PC-3 (cell line): Measurements from ENCODE around the gene NSFL1C. TPM values are rescaled to one million over a fixed set of nuclear protein-coding genes. Genes with fewer than 3 reads are reported as not detected.

Experiments used
- ATAC-seq: fragments of 200-7000 bp; cut with Tn5 transposase; 2 replicates; pipeline ENCODE4 v1.9.1; 2020; ENCODE audit warnings: mild to moderate bottlenecking, moderate library complexity
- BruUV-seq: library from RNA; stranded (reverse); fragments of 400-500 nt; replicated peaks from 2 replicates; lab custom pipeline; 2021; lab: Mats Ljungman, UMichigan
- CTCF ChIA-PET: fragments of 300-600 bp; sonication (Branson Sonifier 250); formaldehyde crosslinking; loops from one replicate; lab custom pipeline; 2022; ENCODE audit warnings: antibody characterized with exemption; lab: Charles Lee
- POLR2A ChIA-PET: fragments of 300-600 bp; sonication (Branson Sonifier 250); formaldehyde crosslinking; loops from one replicate; lab custom pipeline; 2022; ENCODE audit warnings: antibody characterized with exemption; ENCODE audit not compliant: unreplicated experiment; lab: Charles Lee
- DNase-seq: peaks from one replicate; pipeline ENCODE4 v3.0.0-alpha.2; 2015
- H2AFZ ChIP-seq: fragments of 300-600 bp; sonication (generic); 2 replicates; pipeline ENCODE4 v1.6.0; 2016; ENCODE audit warnings: antibody characterized with exemption, low read length
- H3F3A ChIP-seq: fragments of 300-600 bp; sonication (generic); one replicate; pipeline ENCODE4 v1.6.0; 2017; ENCODE audit warnings: antibody characterized with exemption, low read length, control low read depth, mild to moderate bottlenecking; ENCODE audit not compliant: unreplicated experiment
- H3K27ac ChIP-seq: fragments of 300-600 bp; sonication (generic); 2 replicates; pipeline ENCODE4 v1.5.1; 2016; ENCODE audit warnings: mild to moderate bottlenecking, low read length
- H3K27me3 ChIP-seq: fragments of 300-600 bp; sonication (generic); 2 replicates; pipeline ENCODE4 v1.6.1; 2016; ENCODE audit warnings: low read length, mixed read lengths
- H3K36me3 ChIP-seq: fragments of 300-600 bp; sonication (generic); 2 replicates; pipeline ENCODE4 v1.6.1; 2016; ENCODE audit warnings: low read depth, mixed run types, low read length, mixed read lengths
- H3K4me1 ChIP-seq: fragments of 300-600 bp; sonication (generic); 2 replicates; pipeline ENCODE4 v1.5.1; 2016; ENCODE audit warnings: low read length; ENCODE audit not compliant: insufficient read depth
- H3K4me2 ChIP-seq: fragments of 300-600 bp; sonication (generic); 2 replicates; pipeline ENCODE4 v1.6.0; 2016; ENCODE audit warnings: low read length
- H3K4me3 ChIP-seq: fragments of 300-600 bp; sonication (generic); 2 replicates; pipeline ENCODE4 v1.5.1; 2016; ENCODE audit warnings: mild to moderate bottlenecking, low read length, mixed read lengths
- H3K79me2 ChIP-seq: fragments of 300-600 bp; sonication (generic); 2 replicates; pipeline ENCODE4 v1.6.1; 2017; ENCODE audit warnings: low read length, mixed read lengths
- H3K9ac ChIP-seq: fragments of 300-600 bp; sonication (generic); 2 replicates; pipeline ENCODE4 v1.6.0; 2016; ENCODE audit warnings: mild to moderate bottlenecking, low read length
- H3K9me2 ChIP-seq: fragments of 300-600 bp; sonication (generic); replicated peaks from 2 replicates; pipeline ENCODE4 v1.6.1; 2016; ENCODE audit warnings: mixed run types, low read length, mixed read lengths
- H3K9me3 ChIP-seq: fragments of 300-600 bp; sonication (generic); 2 replicates; pipeline ENCODE4 v1.6.1; 2016; ENCODE audit warnings: low read length, mixed read lengths
- H4K20me1 ChIP-seq: fragments of 300-600 bp; sonication (generic); 2 replicates; pipeline ENCODE4 v1.6.1; 2016; ENCODE audit warnings: low read length, mixed read lengths
- EZH2 ChIP-seq: fragments of 300-600 bp; sonication (generic); IDR thresholded peaks from one replicate; pipeline ENCODE4 v1.6.1; 2017; ENCODE audit warnings: antibody characterized with exemption, mild to moderate bottlenecking, low read length; ENCODE audit not compliant: unreplicated experiment
- EZH2phosphoT487 ChIP-seq: fragments of 300-600 bp; sonication (generic); IDR thresholded peaks from 2 replicates; pipeline ENCODE4 v1.6.1; 2018; ENCODE audit warnings: mild to moderate bottlenecking, antibody characterized with exemption, low read length, borderline replicate concordance
- intact Hi-C: fragments of 100-400 bp; cut with micrococcal nuclease; formaldehyde crosslinking; loops from 2 replicates; pipeline ENCODE4 v1.9.0; 2023
- total RNA-seq: library from RNA; depleted of rRNA; stranded (reverse); fragments of >200 nt; gene quantifications from 2 replicates; pipeline ENCODE4 v1.2.3, GENCODE V29; 2014
- TF ChIP-seq, protein P1 (sequence below): fragments of 300-600 bp; sonication (generic); conservative IDR thresholded peaks from 2 replicates; pipeline ENCODE4 v1.5.1; 2017; ENCODE audit warnings: antibody characterized with exemption, low read depth, mild to moderate bottlenecking, low read length

NSFL1C gene
- total RNA-seq, 1 experiment from 2014 or later: 170 TPM

DNA sequence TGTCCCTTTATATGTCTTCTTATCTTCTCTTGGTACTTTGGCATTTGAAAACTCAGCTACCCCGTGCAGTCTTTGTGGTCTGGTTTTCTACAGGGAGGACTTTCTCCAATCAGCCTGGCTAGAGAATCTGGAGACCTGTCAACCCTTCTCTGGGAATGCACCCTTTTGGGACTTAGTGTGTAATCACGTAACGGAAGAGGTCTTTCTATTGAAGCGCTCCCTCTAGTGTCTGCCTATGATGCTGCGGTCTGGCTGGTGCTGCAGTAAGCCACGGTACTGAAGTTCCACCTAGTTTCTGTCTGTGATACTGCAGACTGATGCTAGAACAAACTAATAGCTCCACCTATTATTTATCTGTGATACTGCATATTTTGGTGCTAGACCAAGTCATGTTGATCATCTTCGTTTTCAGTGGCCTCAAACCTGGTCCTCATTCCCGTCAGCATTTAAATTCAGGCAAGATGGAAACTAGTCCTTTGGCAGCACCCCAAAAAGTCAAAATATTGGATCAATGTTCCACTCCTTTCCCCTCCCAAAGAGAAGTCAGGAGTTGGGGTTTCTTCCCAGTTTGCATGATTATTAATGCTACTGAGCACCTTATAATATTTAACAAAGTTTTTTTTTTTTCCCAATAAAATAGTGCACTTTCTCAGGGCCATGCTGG is 37.0 kb upstream of the NSFL1C start:
- H3K9ac ChIP-seq: no peak overlapping the region
- BruUV-seq: no TSS peak
- no peaks in the 10 kb centered on the region for H4K20me1 ChIP-seq
- CTCF ChIA-PET: interaction anchor here (0.5 to 4.1 kb wide), 36 partner anchors 14 to 1827 kb away, joined by 3 to 44 read pairs (median 4); partner anchors contain the start of gene NSFL1C
- peaks cover 50% of the 10 kb centered on the region for H3K4me1 ChIP-seq
- TF ChIP-seq, protein P1, sequence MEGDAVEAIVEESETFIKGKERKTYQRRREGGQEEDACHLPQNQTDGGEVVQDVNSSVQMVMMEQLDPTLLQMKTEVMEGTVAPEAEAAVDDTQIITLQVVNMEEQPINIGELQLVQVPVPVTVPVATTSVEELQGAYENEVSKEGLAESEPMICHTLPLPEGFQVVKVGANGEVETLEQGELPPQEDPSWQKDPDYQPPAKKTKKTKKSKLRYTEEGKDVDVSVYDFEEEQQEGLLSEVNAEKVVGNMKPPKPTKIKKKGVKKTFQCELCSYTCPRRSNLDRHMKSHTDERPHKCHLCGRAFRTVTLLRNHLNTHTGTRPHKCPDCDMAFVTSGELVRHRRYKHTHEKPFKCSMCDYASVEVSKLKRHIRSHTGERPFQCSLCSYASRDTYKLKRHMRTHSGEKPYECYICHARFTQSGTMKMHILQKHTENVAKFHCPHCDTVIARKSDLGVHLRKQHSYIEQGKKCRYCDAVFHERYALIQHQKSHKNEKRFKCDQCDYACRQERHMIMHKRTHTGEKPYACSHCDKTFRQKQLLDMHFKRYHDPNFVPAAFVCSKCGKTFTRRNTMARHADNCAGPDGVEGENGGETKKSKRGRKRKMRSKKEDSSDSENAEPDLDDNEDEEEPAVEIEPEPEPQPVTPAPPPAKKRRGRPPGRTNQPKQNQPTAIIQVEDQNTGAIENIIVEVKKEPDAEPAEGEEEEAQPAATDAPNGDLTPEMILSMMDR: peak; percentile 100
- no peak for TF ChIP-seq EZH2phosphoT487
- 0 out of 2 replicates have a peak overlapping the region, but pooled peaks have one; percentile 8 for H3K4me2 ChIP-seq
- intact Hi-C loops: loop anchor here (1.0 kb wide), 5 partner anchors 19 to 294 kb away; no protein-coding TSS in a partner anchor
- H3K36me3 ChIP-seq: no peaks in the 10 kb centered on the region; the same call in 1 of the 2 replicates
- DNase-seq (peak; percentile 98), ATAC-seq (peak; percentile 85)
- H3K27ac ChIP-seq: peak overlapping the region; percentile 85; the same call in 1 of the 2 replicates
- H3K79me2 ChIP-seq: no peaks in the 10 kb centered on the region
- no peak overlapping the region for H3K4me3 ChIP-seq
- no peaks in the 10 kb centered on the region for H3K9me2 ChIP-seq
- no peaks in the 10 kb centered on the region for H3K27me3 ChIP-seq
- POLR2A ChIA-PET: interaction anchor here (0.5 kb wide), 1 partner anchor 917 kb away, joined by 3 read pairs; no protein-coding TSS in a partner anchor
- H3F3A ChIP-seq: no peaks in the 10 kb centered on the region
- no peaks in the 10 kb centered on the region; the same call in 1 of the 2 replicates for H3K9me3 ChIP-seq
- peak overlapping the region; percentile 36; the same call in 1 of the 2 replicates for H2AFZ ChIP-seq

DNA sequence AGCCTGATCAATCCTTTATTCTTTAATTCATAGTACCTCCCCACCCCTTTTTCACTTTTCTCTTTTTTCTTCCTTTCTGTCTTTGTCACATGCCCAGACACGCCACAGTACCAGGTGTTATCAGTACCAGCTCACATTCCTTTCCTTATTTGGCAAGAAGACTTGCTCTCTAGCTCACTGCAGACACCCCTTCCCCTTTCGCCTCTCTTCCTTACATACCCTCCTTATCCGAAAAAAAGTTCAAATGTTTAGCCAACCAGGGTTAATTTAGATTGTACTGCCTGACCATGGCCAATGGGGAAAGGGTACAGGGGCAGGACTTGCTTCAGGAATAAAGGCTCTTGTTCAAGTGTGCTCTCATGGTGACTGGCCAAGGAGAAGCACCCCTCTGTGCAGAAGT is 33.8 kb upstream of the NSFL1C start:
- intact Hi-C loops: no loop called here
- Histone ChIP-seq H3K36me3 (no peaks in the 10 kb centered on the region; the same call in 1 of the 2 replicates), H3K9ac (no peak overlapping the region), H4K20me1 (no peaks in the 10 kb centered on the region), H3K27ac (no peak overlapping the region), H3K9me2 (no peaks in the 10 kb centered on the region), H3K4me3 (no peak overlapping the region), H3K4me2 (no peak overlapping the region), H3K4me1 (peaks cover 25% of the 10 kb centered on the region), H2AFZ (no peak overlapping the region), H3F3A (no peaks in the 10 kb centered on the region), H3K79me2 (no peaks in the 10 kb centered on the region), H3K9me3 (no peaks in the 10 kb centered on the region; the same call in 1 of the 2 replicates), H3K27me3 (no peaks in the 10 kb centered on the region)
- POLR2A ChIA-PET: no interaction called here
- ATAC-seq (no peak), DNase-seq (no peak)
- no TSS peak for BruUV-seq
- TF ChIP-seq EZH2phosphoT487 (no peak), EZH2 (no peak)
- TF ChIP-seq, protein P1: no peak
- CTCF ChIA-PET: interaction anchor here (0.6 kb wide), 1 partner anchor 453 kb away, joined by 4 read pairs; no protein-coding TSS in a partner anchor
